DMS53 (cell line): ENCODE measurements around the gene INSYN2B.

ENCODE experiments used
- DNase-seq: peaks from one replicate; lab custom pipeline; 2025; lab: John Stamatoyannopoulos, UW

The INSYN2B gene

DNA sequence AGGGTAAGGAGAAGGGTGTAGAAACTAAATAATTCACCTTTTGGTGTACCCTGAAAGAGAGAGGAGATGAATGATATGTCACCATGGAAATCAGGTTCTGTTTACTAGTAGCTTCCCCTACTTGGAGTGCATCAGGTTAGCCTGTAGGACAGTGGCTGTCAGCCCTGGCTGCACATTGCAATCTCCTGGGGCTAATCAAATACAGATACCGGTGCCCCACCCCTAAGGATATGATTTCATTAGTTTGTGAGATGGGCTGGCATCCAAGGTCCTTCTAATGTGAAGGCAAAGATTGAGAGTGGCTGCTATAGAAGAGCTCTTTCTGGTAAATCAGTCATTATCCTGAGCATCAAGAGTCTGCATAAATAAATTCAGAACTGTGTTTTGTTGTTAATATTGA, 47.2 kb downstream of the INSYN2B start:
- no peak for DNase-seq

DNA sequence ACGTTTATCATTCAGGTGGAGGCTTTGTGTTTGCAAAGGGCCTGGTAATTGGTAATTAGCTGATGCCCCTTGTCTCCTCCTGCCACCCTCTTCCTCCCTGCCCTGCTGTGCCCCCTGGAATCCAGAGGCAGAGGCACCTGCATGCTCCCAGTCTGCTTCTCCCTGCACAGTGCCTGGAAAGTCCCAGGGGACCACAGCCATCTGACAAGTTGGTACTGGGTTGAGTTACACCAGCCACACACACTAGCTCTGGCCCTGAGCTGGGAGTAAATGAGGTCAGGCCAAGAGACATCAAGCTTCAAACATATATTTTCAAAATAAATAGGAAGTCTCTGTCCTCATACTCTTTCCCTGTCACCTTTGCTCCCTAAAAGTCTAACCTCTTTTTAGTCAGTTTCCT, 56.3 kb downstream of the INSYN2B start:
- DNase-seq, result no peak

DNA sequence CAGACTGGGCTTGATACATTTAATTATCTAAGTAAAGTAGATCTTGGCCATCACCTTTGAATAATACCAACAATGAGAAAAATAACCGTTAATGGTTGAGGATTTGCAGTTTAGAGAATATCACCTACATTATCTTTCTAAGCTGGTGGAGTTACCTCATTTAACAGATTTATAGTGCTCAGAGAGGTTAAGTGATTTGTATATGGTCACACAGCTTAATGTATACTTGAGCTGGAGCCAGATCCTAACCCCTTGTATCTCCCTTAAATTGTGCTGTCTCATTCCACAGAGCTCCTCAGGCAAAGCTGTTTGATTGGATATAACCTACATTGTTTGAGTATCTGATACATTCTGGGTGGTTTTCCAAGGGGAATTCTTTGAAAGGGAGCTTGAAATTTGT, 57.8 kb downstream of the INSYN2B start:
- no peak for DNase-seq

DNA sequence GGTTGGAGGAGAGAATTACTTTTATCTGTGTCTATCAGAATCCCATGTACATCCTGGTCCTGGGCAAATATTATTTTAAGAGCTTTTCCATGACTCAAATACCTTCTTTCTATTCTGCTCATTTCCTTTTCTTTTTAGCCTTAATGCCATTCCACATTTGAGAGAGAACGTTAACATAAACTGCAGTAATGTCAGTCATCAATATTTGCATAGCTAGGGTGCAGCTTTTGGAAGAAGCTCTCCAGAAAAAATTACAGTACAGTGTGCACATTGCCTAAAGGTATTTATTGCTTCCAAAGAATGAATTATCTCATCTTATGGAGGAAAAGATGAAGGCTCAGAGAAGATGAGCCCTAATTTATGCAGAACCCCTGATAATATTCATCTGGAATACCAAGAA, 58.3 kb downstream of the INSYN2B start:
- no peak for DNase-seq

DNA sequence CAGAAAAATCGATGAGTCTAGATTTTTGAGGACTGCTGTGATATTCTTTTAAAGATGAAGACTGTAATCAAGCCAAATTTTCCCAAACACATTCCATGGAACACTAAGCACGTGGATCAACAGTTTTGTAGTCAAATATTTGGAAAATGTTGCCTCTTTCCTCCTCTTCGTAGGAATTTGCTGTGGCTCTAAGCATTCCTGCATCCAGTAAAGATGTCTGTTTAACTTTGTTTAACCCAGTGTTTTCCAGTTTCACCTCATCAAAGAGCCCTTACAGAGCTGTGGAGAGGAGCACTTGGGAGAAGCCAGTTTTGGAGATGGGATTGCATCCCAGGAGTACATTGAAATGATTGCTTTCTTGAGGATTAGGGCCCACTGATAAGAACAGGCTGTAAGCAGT, 58.9 kb downstream of the INSYN2B start:
- DNase-seq, result no peak

DNA sequence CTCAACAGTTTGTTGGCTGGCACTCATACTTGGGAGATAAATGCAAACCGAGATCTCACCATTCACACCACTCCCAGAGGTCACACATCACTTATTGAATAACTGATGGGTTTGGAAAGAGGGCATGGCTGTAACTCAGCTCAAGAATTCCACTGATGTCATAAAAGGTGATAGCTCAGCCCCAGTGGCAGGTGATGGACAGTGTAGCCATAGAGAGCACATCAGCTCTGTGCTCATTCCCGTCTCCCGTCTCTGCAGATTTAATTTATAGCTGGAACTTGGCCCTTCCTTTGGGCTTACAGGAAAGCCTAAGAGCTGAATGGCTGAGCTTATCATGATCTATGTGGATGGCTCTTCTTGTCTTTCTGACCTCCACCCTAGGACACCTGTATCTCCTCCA, 59.8 kb downstream of the INSYN2B start:
- no peak for DNase-seq

DNA sequence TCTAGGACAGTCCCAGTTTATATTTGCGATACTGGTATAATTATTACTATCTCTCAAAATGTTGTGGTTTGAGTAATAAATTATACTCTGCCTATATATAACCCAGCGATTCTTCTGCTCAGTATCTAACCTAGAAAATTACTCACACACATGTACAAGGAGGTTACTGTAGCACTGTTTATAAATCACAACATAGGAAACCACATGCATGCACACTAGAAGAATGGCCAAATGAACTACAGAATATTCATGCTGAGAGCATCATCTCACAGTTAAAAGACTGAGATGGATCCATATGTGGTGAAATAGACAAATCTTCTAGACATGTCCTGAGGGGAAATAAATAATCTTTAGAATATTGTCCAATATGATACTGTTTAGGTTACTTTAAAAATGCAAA, 62.1 kb downstream of the INSYN2B start:
- no peak for DNase-seq

DNA sequence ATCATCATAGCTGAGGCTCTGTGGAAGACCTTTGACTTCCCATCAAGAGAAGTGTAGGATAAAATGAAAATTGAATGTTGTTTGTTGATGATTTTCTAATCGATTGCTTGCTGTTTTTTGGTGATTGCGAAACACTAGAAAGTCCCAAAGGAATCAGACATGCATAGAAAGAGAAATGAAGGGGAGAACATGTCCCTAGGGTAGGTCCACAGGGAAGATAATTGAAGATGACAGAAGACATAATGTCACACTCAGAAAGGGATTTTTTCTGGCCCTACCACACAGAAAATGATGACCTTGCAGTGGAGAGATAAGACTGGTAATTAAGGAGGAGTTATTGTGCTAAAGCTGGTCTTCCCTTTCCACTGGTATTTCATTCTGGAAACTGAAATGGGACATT, 62.8 kb downstream of the INSYN2B start:
- no peak for DNase-seq

DNA sequence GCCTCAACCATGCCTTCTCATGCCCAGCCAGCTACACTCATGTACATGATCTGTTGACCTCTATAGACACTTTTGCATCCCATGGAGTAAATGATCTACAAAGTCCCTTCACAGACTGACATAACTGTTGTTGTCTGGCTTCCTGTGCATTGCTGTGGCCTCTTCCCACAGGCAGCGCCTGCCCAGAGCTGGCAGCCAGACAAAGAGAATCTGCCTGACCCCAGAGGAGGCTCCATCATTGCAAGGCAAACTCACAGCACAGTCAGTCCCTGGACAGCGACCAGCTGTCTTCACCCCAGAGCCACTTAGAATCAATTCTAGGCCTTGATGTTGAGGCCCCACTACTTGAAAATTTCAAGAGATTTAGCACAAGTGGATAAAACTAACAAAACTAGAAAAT, 65.5 kb downstream of the INSYN2B start:
- DNase-seq, result no peak

DNA sequence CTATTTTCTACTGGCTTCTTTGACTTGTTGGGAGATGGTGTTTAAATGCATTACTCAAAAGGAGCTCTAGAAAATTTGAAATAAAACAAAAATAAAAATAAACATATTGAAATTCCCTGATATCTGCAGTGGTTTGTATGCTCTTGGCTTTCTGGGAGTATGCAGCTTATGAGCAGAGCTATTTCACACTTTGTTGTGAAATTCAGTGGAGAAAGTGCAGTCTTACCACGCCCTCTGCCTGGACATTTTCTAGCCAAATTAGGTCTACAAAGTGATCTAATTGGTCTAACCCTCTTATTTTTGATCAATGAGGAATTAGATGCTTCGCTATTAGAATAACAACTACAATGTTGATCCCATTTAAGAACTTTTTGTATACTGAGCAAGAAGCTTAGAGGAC, 66.8 kb downstream of the INSYN2B start:
- no peak for DNase-seq

DNA sequence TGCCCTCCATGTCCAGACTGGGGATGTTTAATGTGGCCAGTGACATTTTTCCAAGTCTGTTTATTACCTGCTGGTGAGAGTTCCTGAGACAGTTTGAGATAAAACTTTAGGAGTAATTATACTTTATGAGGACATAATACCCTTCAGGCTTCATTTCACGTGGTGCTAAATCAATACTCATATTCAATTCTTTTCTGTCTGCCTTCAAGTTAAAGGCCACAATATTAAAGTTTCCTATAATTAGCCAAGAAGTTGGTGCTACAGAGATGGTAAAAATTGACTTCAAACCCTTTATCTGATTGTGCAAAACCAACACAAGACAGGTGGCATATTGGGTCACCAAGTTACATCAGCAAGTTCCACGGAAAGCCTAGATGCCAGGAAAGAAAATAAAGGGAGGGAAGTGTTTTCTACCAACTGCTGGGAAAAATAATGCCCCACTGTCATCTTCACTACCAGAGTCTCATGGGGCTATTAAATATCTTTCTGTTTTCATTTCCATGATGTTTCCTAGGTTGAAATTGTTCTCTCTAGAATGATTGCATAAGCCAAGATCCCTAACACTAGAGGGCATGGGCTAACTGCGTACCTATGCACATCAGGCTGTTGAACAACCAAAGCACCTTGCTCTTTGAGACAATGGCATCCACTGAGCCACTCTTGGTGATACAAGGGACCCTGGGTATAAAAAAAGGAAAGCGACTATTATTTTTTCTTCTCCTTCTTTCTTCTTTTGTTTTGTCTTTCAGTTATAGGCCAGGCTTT, 68.7 kb downstream of the INSYN2B start:
- DNase-seq, result no peak

DNA sequence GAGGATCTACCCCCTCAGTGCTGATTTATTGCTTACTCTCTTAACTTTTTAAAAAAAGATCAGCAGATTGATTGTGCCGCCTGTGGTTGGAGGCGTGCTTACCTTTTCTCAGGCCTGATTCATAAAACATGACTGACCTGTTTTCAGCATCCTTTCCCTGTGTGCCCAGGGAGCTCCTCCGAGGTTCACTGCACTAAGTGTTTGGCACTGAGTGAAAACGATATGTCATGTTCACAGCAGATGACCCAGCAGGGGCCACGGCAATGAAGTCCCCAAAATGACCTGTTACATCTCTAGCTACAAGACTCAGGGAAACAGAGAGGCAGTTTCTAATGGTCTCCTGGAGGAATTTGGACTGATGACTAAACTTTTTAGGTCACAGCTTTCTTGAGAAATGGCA, 69.9 kb downstream of the INSYN2B start:
- no peak for DNase-seq

DNA sequence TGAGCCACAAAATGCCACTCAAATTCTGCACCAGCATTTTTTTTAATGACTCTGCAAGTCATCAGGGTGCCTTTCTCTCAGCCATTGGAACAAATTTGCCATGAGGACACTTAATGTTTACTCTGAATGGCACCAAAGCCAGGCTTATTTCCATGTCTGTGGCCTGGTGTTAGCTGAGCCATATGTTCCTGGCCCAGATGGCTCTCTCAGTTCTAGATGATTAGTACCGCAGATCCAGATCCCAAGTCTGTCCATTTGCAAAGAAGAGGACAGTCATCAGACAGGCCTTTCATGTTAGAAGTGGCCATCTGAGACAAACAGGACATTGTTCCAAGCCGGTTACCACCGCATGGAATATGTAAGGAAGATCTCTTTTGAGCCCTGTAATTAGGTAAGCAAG, 70.3 kb downstream of the INSYN2B start:
- DNase-seq, result no peak

DNA sequence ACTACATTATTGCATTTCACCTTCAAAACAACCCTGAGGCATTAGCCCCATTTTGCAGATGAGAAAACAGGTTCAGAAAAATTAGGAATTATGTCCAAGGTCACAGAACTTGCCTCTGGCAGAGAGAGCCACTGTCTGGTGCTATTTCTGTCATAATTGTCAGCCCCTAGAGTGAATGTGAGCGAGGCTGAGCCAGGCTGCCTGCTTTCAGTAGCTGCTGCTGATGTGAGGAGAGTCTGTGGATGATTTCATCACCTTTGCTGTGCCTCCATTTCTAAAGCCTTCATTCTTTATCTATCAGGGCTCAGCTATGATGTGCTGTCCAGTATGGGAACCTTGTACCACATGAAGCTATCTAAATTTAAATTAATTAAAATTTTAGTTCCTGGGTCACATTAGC, 71.4 kb downstream of the INSYN2B start:
- DNase-seq, result no peak

DNA sequence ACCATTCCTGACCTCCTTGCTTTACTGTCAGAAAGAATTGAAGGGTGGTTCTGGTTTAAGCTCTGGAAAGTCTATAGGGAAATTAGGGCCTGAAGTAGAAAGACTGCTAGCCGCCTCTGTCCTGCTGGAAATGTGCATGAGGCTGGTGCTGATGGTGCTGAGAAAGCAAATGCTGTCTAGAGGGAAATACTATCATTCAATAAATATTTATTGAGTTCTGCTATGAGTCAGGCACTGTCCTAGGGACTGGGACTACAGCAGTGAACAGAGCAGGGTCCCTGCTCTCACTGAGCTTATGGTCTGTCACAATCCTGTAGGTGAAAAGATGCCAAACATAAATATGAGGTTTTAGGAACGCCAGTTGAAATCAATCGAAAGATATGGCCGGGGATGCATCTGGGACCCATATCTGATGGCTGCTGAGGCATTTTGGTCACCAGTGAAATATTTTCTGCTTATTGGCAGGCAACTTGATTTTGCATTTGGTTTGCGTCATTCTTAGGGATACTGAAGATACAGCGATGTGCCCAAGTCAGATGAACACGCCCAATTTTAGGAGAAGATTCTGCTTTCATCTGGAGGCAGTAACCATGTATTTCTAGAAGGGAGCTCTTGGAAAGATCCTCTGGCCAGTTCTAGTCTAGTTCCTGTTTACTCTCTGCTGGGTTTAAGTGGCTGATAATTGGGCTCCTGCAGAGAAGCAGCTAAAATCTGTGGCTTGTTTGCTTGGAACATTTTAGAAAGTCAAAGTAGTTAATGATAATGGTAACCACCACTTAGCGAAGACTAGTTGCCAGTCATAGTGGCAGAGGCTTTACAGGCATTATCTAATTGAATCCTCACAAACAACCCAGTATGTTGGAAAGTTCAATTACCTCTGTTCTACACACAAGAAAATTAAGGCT, 73.3 kb downstream of the INSYN2B start:
- no peak for DNase-seq

DNA sequence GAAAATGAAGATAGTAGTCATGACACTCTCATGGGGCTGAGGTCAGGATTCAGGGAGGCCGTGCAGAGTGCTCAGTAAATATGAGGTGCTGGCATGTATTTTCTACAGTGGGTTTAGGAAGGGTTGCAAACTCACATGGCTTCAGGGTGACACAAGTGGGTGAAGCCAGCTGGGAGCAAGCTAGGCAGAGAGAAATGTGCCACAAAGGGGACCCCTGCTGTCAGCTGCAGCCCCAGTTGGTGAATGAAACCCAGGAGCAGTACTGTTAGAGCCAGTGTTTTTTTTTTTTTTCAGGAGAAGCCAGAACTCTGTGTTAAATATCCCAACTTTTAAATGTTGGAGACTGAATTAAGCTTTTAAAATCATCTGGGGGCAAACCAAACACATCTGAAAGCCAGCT, 75.3 kb downstream of the INSYN2B start:
- DNase-seq, result no peak

DNA sequence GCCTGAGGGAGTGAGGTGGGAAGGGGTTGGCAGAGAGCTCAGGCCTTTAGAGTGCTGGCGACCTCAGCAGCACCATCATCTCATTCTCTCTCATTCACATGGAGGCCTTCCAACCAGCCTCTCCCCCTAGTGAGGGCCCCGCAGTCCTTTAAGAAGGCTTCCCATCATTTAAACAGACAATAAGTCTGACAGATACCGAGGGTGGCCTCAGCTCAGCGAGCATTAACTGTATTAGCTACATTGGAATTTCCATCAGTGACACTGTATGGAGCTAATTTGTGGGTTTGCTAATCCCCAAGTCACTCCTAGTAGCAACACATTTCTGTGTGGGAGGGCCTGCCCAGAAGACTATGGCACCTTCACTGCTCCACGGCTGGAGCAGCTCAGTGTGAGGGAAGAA, 75.8 kb downstream of the INSYN2B start:
- DNase-seq, result no peak

DNA sequence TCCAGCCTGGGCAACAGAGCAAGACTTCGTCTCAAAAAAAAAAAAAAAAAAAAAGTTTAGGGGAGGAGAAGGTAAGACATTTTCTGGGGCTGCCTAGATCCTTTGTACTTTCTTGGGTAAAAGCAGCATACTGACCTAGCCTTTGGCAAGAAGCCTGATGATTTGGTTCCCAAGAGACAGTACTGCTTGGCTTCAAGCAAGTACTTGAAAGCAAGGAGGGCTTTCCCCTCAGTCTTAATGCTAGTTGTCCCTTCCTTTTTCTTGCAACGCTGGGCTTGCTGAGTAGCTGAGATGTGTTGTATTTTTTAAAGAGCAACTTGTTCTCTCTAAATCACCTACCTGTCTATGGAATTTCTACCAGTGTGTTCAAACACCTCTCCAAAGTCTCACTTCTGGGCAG, 76.2 kb downstream of the INSYN2B start:
- no peak for DNase-seq

DNA sequence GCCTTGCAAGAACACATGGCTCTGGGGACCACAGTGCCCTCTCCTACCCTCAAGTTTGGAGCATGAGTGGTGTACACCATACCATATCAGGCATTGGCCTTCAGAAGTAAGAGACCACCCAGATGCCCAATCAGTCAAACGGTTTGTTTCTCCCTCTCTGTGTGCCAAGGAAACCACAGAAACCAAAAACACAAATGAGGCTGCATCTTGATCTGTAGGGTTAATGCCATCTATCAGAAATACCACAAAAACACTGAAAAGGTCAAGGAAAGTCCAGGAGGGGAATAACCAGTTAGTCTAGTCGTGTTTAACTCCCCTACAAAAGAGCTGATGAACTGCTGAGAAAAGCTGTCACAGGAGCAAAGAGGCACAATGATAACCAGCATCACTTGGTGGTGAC, 78.4 kb downstream of the INSYN2B start:
- no peak for DNase-seq

DNA sequence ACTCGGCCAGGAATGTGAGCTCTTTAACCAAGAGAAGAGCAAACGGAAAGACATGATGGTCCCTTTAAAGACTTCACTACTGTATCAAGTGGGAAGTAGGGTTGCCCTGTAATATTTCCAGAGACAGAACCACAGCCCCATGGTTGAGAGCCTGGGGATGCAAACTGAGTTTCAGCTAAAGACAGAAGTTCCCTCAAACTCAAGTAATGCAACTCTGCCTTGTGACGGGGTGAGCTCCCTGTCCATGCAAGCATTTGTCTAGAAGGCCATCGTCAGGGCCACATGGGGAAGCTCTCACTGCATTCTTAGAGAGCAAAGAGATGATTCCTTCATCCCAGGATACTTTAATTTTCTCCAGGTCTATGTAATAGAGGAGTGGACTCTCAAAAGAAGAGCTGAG, 82.8 kb downstream of the INSYN2B start:
- DNase-seq, result no peak

DNA sequence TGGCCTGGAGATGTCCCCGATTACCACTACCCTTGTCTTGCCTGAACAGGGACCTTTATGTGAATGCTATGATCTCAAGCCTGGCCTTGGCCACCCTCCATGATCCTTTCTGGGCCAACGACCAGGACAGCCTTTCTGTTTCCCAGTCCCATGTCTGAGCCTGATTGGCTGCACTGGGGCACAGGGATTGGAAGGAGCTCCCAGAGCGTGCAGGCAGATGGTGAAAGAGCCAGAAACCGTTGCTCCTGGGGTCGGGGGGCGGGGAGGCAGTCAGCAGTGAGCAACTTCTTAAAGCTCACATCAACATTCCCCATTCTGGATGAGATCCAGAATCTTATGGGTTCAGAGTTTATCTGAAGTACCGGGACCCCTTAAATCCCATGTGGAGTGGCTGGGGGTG, 84.4 kb downstream of the INSYN2B start:
- no peak for DNase-seq

DNA sequence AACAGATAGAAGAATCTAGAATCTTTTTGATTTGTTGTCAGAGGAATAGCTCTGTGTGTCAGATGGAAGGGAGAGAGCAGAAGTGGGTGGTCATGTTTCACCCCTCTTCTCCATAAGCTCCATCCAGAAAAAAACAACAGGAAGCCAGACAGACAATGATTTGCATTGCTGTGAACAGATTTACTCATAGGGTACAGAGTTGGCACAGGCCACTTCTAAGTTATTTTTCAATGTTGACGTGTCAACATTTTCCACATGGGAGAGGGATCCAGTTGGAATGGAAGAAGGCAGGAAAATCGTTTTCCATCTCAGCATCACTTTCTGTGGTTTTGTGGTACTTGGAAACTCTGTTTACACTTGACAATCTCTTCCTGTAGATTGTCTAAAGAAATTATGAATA, 86.7 kb downstream of the INSYN2B start:
- DNase-seq, result no peak

DNA sequence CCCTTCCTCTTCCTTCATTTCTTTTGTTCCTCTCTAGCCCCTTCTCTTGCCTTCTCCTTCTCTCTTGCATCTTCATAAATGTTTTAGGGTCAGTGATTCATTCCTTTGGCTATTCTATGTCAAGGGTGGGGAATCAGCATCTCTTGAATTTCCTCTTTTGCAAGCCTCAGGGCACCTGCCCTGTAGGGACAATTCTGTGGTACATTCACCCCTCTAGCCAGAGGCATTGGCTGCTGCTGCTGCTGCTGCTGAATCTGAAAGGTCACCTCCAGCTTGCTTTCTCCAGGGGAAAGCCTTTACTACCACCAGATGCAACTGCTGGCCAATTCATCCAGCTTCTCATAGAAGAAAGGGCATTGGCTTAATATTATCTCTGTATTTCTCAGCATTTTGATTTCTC, 87.3 kb downstream of the INSYN2B start:
- DNase-seq, result no peak

DNA sequence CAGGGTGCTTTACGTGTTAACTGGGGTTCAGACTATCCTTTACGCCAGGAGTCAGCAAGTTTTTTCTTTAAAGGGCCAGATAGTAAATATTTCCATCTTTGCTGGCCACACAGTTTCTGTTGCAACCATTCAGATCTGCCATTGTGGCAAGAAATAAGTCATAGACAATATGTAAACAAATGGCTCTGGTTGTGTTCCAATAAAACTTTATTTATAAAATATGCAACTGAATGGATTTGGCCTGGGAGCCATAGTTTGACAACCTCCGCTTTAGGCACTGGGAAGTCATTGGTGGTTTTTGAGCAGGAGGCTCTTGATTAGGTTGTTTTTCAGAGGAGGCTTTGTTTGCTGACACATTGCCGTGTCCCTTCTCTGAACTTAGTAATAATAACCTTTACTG, 90.7 kb downstream of the INSYN2B start:
- no peak for DNase-seq
